ENCODE results near the gene NMT1.

The NMT1 gene

DNA sequence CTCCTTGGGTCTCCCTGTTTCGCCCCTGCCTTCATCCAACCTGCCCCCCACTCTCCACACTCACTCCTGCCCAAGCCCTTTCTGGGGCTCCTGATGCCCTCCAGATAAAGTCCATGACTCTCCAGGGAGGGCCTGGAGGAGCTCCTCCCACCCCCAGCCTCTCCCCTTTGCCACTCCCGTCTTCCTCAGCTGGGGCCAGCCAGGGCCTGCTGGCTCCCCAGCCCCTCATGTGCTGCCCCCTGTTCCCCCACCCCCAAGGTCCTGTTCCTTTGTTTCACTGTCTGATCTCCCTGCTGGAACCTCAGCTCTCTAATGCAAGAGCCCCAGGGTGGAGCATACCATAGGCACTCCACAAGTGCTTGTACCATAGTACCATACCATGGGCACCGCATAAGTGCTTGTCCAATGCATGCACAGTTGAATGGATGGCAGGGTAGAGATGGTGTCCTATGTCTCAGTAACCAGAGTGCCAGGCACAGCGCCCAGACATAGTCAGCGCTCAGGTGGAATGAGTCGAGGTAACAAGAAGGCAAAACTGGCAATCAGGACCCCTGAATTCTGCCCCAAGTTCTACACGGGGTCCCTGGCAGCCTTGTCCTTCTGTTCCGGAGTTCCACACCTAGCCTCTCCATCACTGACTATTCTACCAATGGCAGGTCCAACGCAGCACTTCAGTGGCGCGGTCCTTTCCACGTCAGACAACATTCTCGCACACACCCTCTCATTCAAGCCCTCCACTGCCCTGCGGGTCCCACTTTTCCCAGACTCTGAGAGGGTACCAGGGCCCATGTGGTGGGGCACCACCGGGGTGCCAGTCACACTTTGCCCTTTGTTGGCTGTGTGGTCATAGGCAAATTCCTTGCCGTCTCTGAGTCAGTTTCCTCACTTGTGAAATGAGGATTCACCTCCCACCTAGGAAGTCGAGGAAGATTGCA is 69.8 kb downstream of the NMT1 start:
- Mint-ChIP-seq H3K27ac (no peak overlapping the region), H3K9me3 (no peaks in the 10 kb centered on the region), H3K4me3 (no peak overlapping the region), H3K27me3 (peaks cover 17% of the 10 kb centered on the region), H3K36me3 (ENCODE audit: low read depth) (peaks cover 4% of the 10 kb centered on the region), H3K4me1 (ENCODE audit: low read depth) (peaks cover 22% of the 10 kb centered on the region)
- intact Hi-C loops (cut with micrococcal nuclease) = loop anchor here (10.0 kb wide), 1 partner anchor 216 kb away; the partner anchor contains the start of gene GFAP

DNA sequence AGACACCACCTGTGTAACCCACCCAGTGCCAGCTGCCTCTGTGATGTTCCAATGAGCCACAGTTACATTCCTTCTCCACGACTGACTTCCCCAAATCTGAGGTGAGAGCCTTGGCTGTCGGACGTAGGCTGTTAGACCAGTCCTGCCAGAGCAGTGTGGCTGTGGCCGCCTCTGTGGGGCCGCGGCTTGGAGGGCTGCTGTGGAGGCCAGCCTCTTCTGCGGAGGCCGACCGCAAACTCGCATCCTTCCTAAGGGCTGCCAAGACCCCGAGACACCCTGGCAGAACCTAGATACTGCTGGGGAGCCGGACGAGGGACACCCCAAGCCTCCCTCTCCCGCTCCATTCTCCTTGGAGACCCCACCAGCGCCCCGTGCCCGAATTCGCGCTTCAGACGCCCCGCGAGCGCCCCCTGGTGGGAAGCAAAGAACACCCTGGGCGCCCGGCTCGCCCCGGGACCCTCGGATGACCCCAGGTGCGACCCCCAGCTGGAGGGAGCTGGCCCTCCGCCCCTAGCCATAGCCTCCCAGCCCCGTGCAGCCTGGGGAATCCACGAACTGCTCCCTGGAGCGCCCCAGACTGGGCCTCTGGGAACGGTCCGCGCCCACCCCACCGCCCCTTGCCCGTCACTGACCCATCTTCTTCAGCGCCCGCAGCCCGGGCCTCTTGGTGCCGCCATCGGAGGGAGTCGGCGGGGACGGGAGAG is 70.7 kb downstream of the NMT1 start:
- peaks cover 4% of the 10 kb centered on the region for H3K36me3 Mint-ChIP-seq (ENCODE audit: low read depth)
- peak overlapping the region; percentile 84 for H3K4me3 Mint-ChIP-seq
- intact Hi-C loops (cut with micrococcal nuclease) = loop anchor here (10.0 kb wide), 1 partner anchor 217 kb away; the partner anchor contains the start of gene GFAP
- peaks cover 30% of the 10 kb centered on the region for H3K4me1 Mint-ChIP-seq (ENCODE audit: low read depth)
- peak overlapping the region; percentile 72 for H3K27ac Mint-ChIP-seq
- H3K27me3 Mint-ChIP-seq = peaks cover 17% of the 10 kb centered on the region
- no peaks in the 10 kb centered on the region for H3K9me3 Mint-ChIP-seq

GRCh38 chr17:45132320-45132571 is 71.1 kb downstream of the NMT1 start, which contains the start of gene PLCD3:
Gene PLCD3 (minus strand): TSS chr17:45132515. CDS start chr17:45132410, 105 bp downstream.
- Mint-ChIP-seq H3K4me1 (ENCODE audit: low read depth) (peaks cover 31% of the 10 kb centered on the region), H3K4me3 (peak within 1 kb of the TSS; percentile 84), H3K27ac (peak within 1 kb of the TSS; percentile 72), H3K36me3 (ENCODE audit: low read depth) (peaks cover 4% of the 10 kb centered on the region), H3K27me3 (peaks cover 17% of the 10 kb centered on the region), H3K9me3 (no peaks in the 10 kb centered on the region)
- intact Hi-C loops (cut with micrococcal nuclease) = loop anchor here (10.0 kb wide), 1 partner anchor 217 kb away; the partner anchor contains the start of gene GFAP

GRCh38 chr17:45132572-45133463 is 71.7 kb downstream of the NMT1 start:
- Mint-ChIP-seq H3K27me3 (peaks cover 17% of the 10 kb centered on the region), H3K36me3 (ENCODE audit: low read depth) (peaks cover 7% of the 10 kb centered on the region), H3K27ac (peak overlapping the region; percentile 72), H3K9me3 (no peaks in the 10 kb centered on the region), H3K4me3 (peak overlapping the region; percentile 84), H3K4me1 (ENCODE audit: low read depth) (peaks cover 25% of the 10 kb centered on the region)
- intact Hi-C loops (cut with micrococcal nuclease) = loop anchor here (10.0 kb wide), 1 partner anchor 218 kb away; the partner anchor contains the start of gene GFAP

DNA sequence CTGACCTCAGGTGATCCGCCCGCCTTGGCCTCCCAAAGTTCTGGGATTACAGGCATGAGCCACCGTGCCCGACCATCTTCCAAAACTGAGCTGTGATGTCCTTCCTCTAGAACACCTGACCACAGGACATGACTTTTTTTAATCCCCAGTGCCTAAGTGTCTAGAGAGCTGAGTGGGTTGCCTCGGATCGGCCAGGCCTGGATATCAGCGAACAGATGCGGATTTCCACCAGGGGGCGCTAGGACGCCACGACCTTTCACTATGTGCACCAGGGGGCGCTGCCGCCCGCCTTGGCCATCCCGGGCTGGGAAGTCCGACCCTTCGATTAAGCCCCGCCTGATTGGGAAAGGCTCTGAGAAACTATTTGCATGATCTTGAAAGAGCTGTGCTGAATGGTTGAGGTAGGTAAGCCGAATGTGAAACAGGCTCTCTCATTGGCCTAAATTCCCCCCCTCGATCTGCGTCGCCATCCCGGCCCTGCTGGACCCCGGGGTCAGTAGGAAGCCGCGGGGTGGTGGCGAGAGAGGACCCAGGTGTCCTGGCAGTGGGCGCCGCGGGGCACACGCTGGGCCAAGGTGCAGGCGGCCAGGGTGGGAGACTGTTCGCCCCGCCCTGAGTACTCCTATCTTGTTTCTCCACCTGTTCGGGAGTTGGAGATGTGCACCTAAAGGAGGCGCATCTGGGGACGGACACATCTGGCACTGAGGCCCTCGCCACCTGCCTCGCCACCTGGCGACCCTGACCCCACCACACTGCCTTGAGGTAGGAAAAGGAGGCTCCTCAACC is 74.3 kb downstream of the NMT1 start, which contains the start of gene ACBD4:
TSS of gene ACBD4 (plus strand) at position 496 of the 786 bp plus-strand sequence. CDS start 458 bp downstream, outside the sequence.
- peaks cover 25% of the 10 kb centered on the region for H3K4me1 Mint-ChIP-seq (ENCODE audit: low read depth)
- peak within 1 kb of the TSS; percentile 87 for H3K4me3 Mint-ChIP-seq
- H3K27me3 Mint-ChIP-seq = peaks cover 15% of the 10 kb centered on the region
- no peaks in the 10 kb centered on the region for H3K9me3 Mint-ChIP-seq
- peaks cover 26% of the 10 kb centered on the region for H3K36me3 Mint-ChIP-seq (ENCODE audit: low read depth)
- H3K27ac Mint-ChIP-seq = peak within 1 kb of the TSS; percentile 82
- intact Hi-C loops (cut with micrococcal nuclease) = loop anchor here (1.0 to 10.0 kb wide), 3 partner anchors 13 to 221 kb away; partner anchors contain the start of genes GFAP and HEXIM1

GRCh38 chr17:45135978-45136791 is 75.1 kb downstream of the NMT1 start:
- intact Hi-C loops (cut with micrococcal nuclease) = loop anchor here (1.0 to 10.0 kb wide), 3 partner anchors 13 to 221 kb away; partner anchors contain the start of genes GFAP and HEXIM1
- peak overlapping the region; percentile 87 for H3K4me3 Mint-ChIP-seq
- H3K9me3 Mint-ChIP-seq = no peaks in the 10 kb centered on the region

GRCh38 chr17:45136846-45137560 is 75.9 kb downstream of the NMT1 start:
- Mint-ChIP-seq H3K4me3 (no peak overlapping the region), H3K9me3 (no peaks in the 10 kb centered on the region), H3K27ac (peak overlapping the region; percentile 14), H3K4me1 (ENCODE audit: low read depth) (peaks cover 26% of the 10 kb centered on the region), H3K36me3 (ENCODE audit: low read depth) (peaks cover 26% of the 10 kb centered on the region), H3K27me3 (no peaks in the 10 kb centered on the region)
- intact Hi-C loops (cut with micrococcal nuclease) = loop anchor here (10.0 kb wide), 1 partner anchor 222 kb away; the partner anchor contains the start of gene GFAP

More at GRCh38 chr17:45135978-45136791, 75.1 kb downstream of the NMT1 start:
- H3K27ac Mint-ChIP-seq = peak overlapping the region; percentile 82
- peaks cover 26% of the 10 kb centered on the region for H3K36me3 Mint-ChIP-seq (ENCODE audit: low read depth)
- H3K4me1 Mint-ChIP-seq (ENCODE audit: low read depth) = peaks cover 29% of the 10 kb centered on the region
- H3K27me3 Mint-ChIP-seq = peaks cover 7% of the 10 kb centered on the region

- intact Hi-C loops (cut with micrococcal nuclease) = loop anchor here (10.0 kb wide), 1 partner anchor 223 kb away; the partner anchor contains the start of gene GFAP
- Mint-ChIP-seq H3K4me3 (no peak overlapping the region), H3K9me3 (no peaks in the 10 kb centered on the region), H3K27ac (no peak overlapping the region), H3K36me3 (ENCODE audit: low read depth) (peaks cover 26% of the 10 kb centered on the region), H3K4me1 (ENCODE audit: low read depth) (peaks cover 26% of the 10 kb centered on the region), H3K27me3 (no peaks in the 10 kb centered on the region)
These were observed 76.6 kb downstream of the NMT1 start for GRCh38 chr17:45137561-45138305.

GRCh38 chr17:45138911-45139532 is 77.9 kb downstream of the NMT1 start:
- Mint-ChIP-seq H3K4me3 (no peak overlapping the region), H3K27ac (no peak overlapping the region), H3K36me3 (ENCODE audit: low read depth) (peaks cover 26% of the 10 kb centered on the region), H3K4me1 (ENCODE audit: low read depth) (peaks cover 38% of the 10 kb centered on the region), H3K9me3 (no peaks in the 10 kb centered on the region), H3K27me3 (no peaks in the 10 kb centered on the region)
- intact Hi-C loops (cut with micrococcal nuclease) = loop anchor here (10.0 kb wide), 1 partner anchor 224 kb away; the partner anchor contains the start of gene GFAP

DNA sequence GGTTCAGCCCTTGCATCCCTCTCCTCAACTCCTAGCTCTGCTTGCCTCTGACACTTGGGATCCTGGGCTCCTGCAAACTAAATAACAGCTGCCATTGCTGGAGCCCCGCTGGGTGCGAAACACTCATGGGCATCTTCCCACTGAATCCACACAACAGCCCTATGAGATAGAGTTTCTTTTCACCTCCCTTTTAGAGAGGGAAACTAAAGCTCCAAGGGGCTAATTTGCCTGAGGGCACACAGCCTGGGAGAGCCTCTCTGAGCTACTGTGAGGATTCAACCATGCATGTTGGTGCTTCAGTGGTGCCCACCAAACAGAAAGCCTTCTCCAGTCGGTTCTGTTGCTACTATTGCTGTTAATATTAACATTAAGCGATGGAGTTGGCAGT is 78.4 kb downstream of the NMT1 start:
- H3K4me3 Mint-ChIP-seq = no peak overlapping the region
- no peak overlapping the region for H3K27ac Mint-ChIP-seq
- peaks cover 40% of the 10 kb centered on the region for H3K4me1 Mint-ChIP-seq (ENCODE audit: low read depth)
- H3K27me3 Mint-ChIP-seq = no peaks in the 10 kb centered on the region
- intact Hi-C loops (cut with micrococcal nuclease) = loop anchor here (10.0 kb wide), 1 partner anchor 225 kb away; the partner anchor contains the start of gene GFAP
- no peaks in the 10 kb centered on the region for H3K9me3 Mint-ChIP-seq
- H3K36me3 Mint-ChIP-seq (ENCODE audit: low read depth) = peaks cover 26% of the 10 kb centered on the region
